K562 (cell line): ENCODE data around the gene CCDC97. TPM values are rescaled to one million over a fixed set of nuclear protein-coding genes. Genes with fewer than 3 reads are reported as not detected.

ENCODE experiments used
- ARID1B ChIP-seq: fragments of 450-650 bp; IDR thresholded peaks from 2 replicates; pipeline ENCODE4 v1.6.1; 2016; ENCODE audit warnings: antibody characterized with exemption, mild to moderate bottlenecking, inconsistent platforms
- CBX1 ChIP-seq: sonication (generic); IDR thresholded peaks from 2 replicates; pipeline ENCODE4 v1.6.1; 2016; ENCODE audit warnings: antibody characterized with exemption, low read depth, mild to moderate bottlenecking
- CHD4 ChIP-seq: fragments of 200-600 bp; sonication (generic); IDR thresholded peaks from 3 replicates; pipeline ENCODE4 v1.6.1; 2012; ENCODE audit warnings: low read depth, mild to moderate bottlenecking, mixed read lengths, low read length, inconsistent platforms; ENCODE audit not compliant: insufficient read depth, insufficient replicate concordance, poor library complexity, severe bottlenecking
- ETV1 ChIP-seq: fragments of 450-650 bp; conservative IDR thresholded peaks from 2 replicates; pipeline ENCODE4 v1.6.1; 2016; ENCODE audit warnings: missing genetic modification characterization, control low read depth, low read depth, missing compliant biosample characterization
- ETV6 ChIP-seq, 3 experiments: fragments of 150-350 bp in 1 of 3; sonication (generic) in 1 of 3; formaldehyde crosslinking in 1 of 3; IDR thresholded peaks; 2 replicates each; pipeline versions ENCODE4 v1.6.1 to v1.8.0; 2014 to 2022; ENCODE audit warnings: borderline replicate concordance in 2 of 3, low read depth in 2 of 3, antibody characterized with exemption in 1 of 3, low read length in 1 of 3, mild to moderate bottlenecking in 1 of 3, missing genetic modification reagents in 1 of 3
- FOXK2 ChIP-seq, 2 experiments: fragments of 450-650 bp; IDR thresholded peaks in 1 of 2; conservative IDR thresholded peaks in 1 of 2; 2 replicates each; pipeline ENCODE4 v1.6.1; 2016; ENCODE audit warnings: low read depth in 2 of 2, mild to moderate bottlenecking in 1 of 2
- ILF3 ChIP-seq: fragments of 450-650 bp; IDR thresholded peaks from 2 replicates; pipeline ENCODE4 v1.6.1; 2018; ENCODE audit warnings: antibody characterized with exemption, mild to moderate bottlenecking, moderate library complexity, borderline replicate concordance
- NFE2 ChIP-seq: IDR thresholded peaks from 2 replicates; pipeline ENCODE4 v1.6.1; 2014; ENCODE audit warnings: antibody characterized with exemption, low read depth
- SIX5 ChIP-seq, 2 experiments: IDR thresholded peaks; 2 replicates each; pipeline ENCODE4 v1.6.1; 2011; ENCODE audit warnings: low read length in 2 of 2, borderline replicate concordance in 1 of 2, low read depth in 1 of 2, mild to moderate bottlenecking in 1 of 2, moderate library complexity in 1 of 2; ENCODE audit not compliant: insufficient read depth in 1 of 2
- SMARCE1 ChIP-seq: fragments of 450-650 bp; IDR thresholded peaks from 2 replicates; pipeline ENCODE4 v1.7.1; 2016; ENCODE audit warnings: mild to moderate bottlenecking
- TEAD1 ChIP-seq, 2 experiments: fragments of 450-650 bp in 1 of 2; sonication (generic) in 1 of 2; formaldehyde crosslinking; IDR thresholded peaks; 2 replicates each; pipeline versions ENCODE4 v1.4.0 to v1.8.0; 2020 to 2022; ENCODE audit warnings: mild to moderate bottlenecking in 2 of 2, missing genetic modification reagents in 1 of 2
- TOE1 ChIP-seq, 2 experiments: fragments of 450-650 bp in 1 of 2; sonication (generic) in 1 of 2; formaldehyde crosslinking in 1 of 2; IDR thresholded peaks; 2 replicates each; pipeline versions ENCODE4 v1.7.1 to v1.8.0; 2016 to 2022; ENCODE audit warnings: borderline replicate concordance in 2 of 2, mild to moderate bottlenecking in 2 of 2, antibody characterized with exemption in 1 of 2, inconsistent platforms in 1 of 2, low read depth in 1 of 2, missing genetic modification reagents in 1 of 2, moderate library complexity in 1 of 2
- polyA plus RNA-seq, 8 experiments: library from polyadenylated mRNA; depleted of rRNA in 4 of 8; stranded (reverse) in 5 of 8; unstranded in 3 of 8; fragments of >200 nt; fragmentation: Nextera tagmentation in 2 of 8; fragmentation: Illumina TruSeq in 1 of 8; extraction: Ambion mirVana in 2 of 8; extraction: Trizol in 1 of 8; gene quantifications; 2 replicates each; pipeline versions ENCODE4 v1.2.1 to v1.2.3, GENCODE V29; 2011 to 2014; ENCODE audit warnings: inconsistent platforms in 1 of 8, missing spikeins in 1 of 8
- total RNA-seq, 7 experiments: library from RNA; depleted of rRNA in 6 of 7; stranded (reverse); fragments of >200 nt in 6 of 7; fragmentation: Illumina TruSeq in 2 of 7; extraction: Trizol in 2 of 7; gene quantifications; 2 replicates each; pipeline versions ENCODE4 v1.2.1 to v1.2.3, GENCODE V29; 2011 to 2021; ENCODE audit warnings: low replicate concordance in 1 of 7
- TF ChIP-seq, protein P1 (sequence below): fragments of 250-450 bp; sonication (Bioruptor Pico); IDR thresholded peaks from 2 replicates; pipeline ENCODE4 v1.5.0; 2020; ENCODE audit warnings: mild to moderate bottlenecking, borderline replicate concordance
- TF ChIP-seq, protein P2 (sequence below): fragments of 250-450 bp; sonication (Bioruptor Pico); IDR thresholded peaks from 2 replicates; pipeline ENCODE4 v1.4.0; 2020; ENCODE audit warnings: mild to moderate bottlenecking, moderate library complexity
- TF ChIP-seq, protein P3 (sequence below): fragments of 250-450 bp; sonication (Bioruptor Pico); IDR thresholded peaks from 2 replicates; pipeline ENCODE4 v1.4.0; 2020
- TF ChIP-seq, protein P4 (sequence below): fragments of 250-450 bp; sonication (Bioruptor Pico); IDR thresholded peaks from 2 replicates; pipeline ENCODE4 v1.5.0; 2021

Gene CCDC97
- total and polyA plus RNA-seq, 9 of the 15 experiments (the other 6 are each of a cell fraction or from before 2014, with no cell fraction given), result 0.60 to 16.5 (median 7.0) TPM

DNA sequence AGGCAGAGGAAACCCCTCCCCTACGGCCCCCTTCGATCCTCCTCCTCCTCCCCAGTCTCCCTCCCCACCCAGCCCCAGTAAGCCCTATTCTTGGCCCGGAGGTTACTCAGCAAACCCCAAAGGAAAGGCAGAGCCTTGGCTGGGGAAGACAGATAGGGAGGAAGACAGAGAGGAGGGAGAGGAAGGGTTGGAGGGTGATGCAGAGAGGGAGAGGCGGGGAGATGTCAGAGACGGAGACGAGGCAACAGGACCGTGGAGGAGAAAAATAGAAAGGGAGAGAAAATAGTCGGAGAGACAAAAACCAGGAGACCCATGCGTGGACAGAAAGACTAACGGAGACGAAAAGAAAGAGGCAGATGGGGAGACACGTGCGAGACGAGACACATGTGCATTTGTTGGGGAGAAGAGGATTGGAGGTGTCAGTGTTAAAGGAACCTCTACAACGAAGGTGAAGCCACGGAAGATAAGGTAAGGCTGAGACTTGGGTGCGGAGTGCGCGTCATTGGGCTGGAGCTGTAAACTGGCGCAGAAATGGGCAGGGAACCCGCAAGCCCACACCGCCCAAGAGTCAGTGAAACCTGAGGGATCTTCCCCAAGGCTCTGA, 40.9 kb downstream of the CCDC97 start (continued):
- TF ChIP-seq, protein P1, sequence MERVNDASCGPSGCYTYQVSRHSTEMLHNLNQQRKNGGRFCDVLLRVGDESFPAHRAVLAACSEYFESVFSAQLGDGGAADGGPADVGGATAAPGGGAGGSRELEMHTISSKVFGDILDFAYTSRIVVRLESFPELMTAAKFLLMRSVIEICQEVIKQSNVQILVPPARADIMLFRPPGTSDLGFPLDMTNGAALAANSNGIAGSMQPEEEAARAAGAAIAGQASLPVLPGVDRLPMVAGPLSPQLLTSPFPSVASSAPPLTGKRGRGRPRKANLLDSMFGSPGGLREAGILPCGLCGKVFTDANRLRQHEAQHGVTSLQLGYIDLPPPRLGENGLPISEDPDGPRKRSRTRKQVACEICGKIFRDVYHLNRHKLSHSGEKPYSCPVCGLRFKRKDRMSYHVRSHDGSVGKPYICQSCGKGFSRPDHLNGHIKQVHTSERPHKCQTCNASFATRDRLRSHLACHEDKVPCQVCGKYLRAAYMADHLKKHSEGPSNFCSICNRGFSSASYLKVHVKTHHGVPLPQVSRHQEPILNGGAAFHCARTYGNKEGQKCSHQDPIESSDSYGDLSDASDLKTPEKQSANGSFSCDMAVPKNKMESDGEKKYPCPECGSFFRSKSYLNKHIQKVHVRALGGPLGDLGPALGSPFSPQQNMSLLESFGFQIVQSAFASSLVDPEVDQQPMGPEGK (CRISPR knock-in tag), result no peak
- no peak for TF ChIP-seq ETV6 (IDR thresholded peaks at IDR 0.05; ENCODE audit: borderline replicate concordance in 1 of 2, low read depth in 2 of 2, low read length in 1 of 2)
- no peak for TF ChIP-seq ETV6 (CRISPR knock-in tag; IDR thresholded peaks at IDR 0.05; ENCODE audit: borderline replicate concordance)
- TF ChIP-seq, protein P2, sequence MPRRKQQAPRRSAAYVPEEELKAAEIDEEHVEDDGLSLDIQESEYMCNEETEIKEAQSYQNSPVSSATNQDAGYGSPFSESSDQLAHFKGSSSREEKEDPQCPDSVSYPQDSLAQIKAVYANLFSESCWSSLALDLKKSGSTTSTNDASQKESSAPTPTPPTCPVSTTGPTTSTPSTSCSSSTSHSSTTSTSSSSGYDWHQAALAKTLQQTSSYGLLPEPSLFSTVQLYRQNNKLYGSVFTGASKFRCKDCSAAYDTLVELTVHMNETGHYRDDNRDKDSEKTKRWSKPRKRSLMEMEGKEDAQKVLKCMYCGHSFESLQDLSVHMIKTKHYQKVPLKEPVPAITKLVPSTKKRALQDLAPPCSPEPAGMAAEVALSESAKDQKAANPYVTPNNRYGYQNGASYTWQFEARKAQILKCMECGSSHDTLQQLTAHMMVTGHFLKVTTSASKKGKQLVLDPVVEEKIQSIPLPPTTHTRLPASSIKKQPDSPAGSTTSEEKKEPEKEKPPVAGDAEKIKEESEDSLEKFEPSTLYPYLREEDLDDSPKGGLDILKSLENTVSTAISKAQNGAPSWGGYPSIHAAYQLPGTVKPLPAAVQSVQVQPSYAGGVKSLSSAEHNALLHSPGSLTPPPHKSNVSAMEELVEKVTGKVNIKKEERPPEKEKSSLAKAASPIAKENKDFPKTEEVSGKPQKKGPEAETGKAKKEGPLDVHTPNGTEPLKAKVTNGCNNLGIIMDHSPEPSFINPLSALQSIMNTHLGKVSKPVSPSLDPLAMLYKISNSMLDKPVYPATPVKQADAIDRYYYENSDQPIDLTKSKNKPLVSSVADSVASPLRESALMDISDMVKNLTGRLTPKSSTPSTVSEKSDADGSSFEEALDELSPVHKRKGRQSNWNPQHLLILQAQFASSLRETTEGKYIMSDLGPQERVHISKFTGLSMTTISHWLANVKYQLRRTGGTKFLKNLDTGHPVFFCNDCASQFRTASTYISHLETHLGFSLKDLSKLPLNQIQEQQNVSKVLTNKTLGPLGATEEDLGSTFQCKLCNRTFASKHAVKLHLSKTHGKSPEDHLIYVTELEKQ (CRISPR knock-in tag), result no peak
- TF ChIP-seq TOE1 (IDR thresholded peaks at IDR 0.05; ENCODE audit: borderline replicate concordance), result peak; percentile 71
- TF ChIP-seq TOE1 (CRISPR knock-in tag; IDR thresholded peaks at IDR 0.05; ENCODE audit: borderline replicate concordance, low read depth), result no peak
- TF ChIP-seq NFE2, result peak; percentile 50; the same call in 1 of the 2 replicates
- TF ChIP-seq ETV1 (tag), result no peak; the same call in 1 of the 2 replicates
- TF ChIP-seq CHD4, result no peak
- TF ChIP-seq FOXK2 (conservative IDR thresholded peaks at IDR 0.05 in 1 of 2, IDR thresholded peaks at IDR 0.05 in 1 of 2; ENCODE audit: low read depth in 2 of 2), result peak; percentile 52 to 67; a peak in 2 of 4 replicates
- peak in 1 of 2 experiments; percentile 26; a peak in 1 of 4 replicates for TF ChIP-seq TEAD1 (CRISPR knock-in tag; IDR thresholded peaks at IDR 0.05)
- no peak for TF ChIP-seq CBX1
- TF ChIP-seq, protein P3, sequence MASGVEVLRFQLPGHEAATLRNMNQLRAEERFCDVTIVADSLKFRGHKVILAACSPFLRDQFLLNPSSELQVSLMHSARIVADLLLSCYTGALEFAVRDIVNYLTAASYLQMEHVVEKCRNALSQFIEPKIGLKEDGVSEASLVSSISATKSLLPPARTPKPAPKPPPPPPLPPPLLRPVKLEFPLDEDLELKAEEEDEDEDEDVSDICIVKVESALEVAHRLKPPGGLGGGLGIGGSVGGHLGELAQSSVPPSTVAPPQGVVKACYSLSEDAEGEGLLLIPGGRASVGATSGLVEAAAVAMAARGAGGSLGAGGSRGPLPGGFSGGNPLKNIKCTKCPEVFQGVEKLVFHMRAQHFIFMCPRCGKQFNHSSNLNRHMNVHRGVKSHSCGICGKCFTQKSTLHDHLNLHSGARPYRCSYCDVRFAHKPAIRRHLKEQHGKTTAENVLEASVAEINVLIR (CRISPR knock-in tag), result no peak
- peak; percentile 66; the same call in 1 of the 2 replicates for TF ChIP-seq SMARCE1
- no peak for TF ChIP-seq SIX5 (IDR thresholded peaks at IDR 0.05; ENCODE audit: borderline replicate concordance in 1 of 2, insufficient read depth in 1 of 2, low read depth in 1 of 2, low read length in 2 of 2)
- no peak for TF ChIP-seq ILF3
- peak; percentile 84 for TF ChIP-seq ARID1B
- TF ChIP-seq, protein P4, sequence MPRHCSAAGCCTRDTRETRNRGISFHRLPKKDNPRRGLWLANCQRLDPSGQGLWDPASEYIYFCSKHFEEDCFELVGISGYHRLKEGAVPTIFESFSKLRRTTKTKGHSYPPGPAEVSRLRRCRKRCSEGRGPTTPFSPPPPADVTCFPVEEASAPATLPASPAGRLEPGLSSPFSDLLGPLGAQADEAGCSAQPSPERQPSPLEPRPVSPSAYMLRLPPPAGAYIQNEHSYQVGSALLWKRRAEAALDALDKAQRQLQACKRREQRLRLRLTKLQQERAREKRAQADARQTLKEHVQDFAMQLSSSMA (CRISPR knock-in tag), result no peak
